ENCODE data around the gene SECISBP2L.

- no peak for TF ChIP-seq CTCF (conservative IDR thresholded peaks at IDR 0.05; ENCODE audit: low read depth, low read length)
- TF ChIP-seq USF2 (IDR thresholded peaks at IDR 0.05; ENCODE audit: low read depth, low read length), result no peak
- no peak for TF ChIP-seq MXI1 (IDR thresholded peaks at IDR 0.05; ENCODE audit: borderline replicate concordance, low read depth, low read length)
- TF ChIP-seq POLR2A (IDR thresholded peaks at IDR 0.05; ENCODE audit: low read depth, low read length), result no peak
- TF ChIP-seq NFE2L2 (IDR thresholded peaks at IDR 0.05; ENCODE audit: low read depth, low read length), result no peak
Observed at GRCh38 chr15:49066372-49066771, 20.1 kb upstream of the SECISBP2L start.
